GM12873 (cell line): ENCODE data around the gene CNPY3.

Source experiments
- CTCF ChIP-seq: IDR thresholded peaks from 2 replicates; pipeline ENCODE4 v1.5.1; 2012; ENCODE audit warnings: low read depth, mild to moderate bottlenecking, moderate library complexity, low read length, control low read depth; ENCODE audit not compliant: insufficient read depth; ENCODE audit errors: missing control alignments

The CNPY3 gene

GRCh38 chr6:42984001-42984923 is 55.0 kb downstream of the CNPY3 start, which contains the start of gene PPP2R5D:
PPP2R5D (plus strand) TSS chr6:42984570; CDS start chr6:42984678, 108 bp downstream.
- TF ChIP-seq CTCF = no peak

GRCh38 chr6:42984924-42985475 is 55.7 kb downstream of the CNPY3 start:
- no peak for TF ChIP-seq CTCF

GRCh38 chr6:42987533-42988451 is 58.5 kb downstream of the CNPY3 start:
- no peak for TF ChIP-seq CTCF

DNA sequence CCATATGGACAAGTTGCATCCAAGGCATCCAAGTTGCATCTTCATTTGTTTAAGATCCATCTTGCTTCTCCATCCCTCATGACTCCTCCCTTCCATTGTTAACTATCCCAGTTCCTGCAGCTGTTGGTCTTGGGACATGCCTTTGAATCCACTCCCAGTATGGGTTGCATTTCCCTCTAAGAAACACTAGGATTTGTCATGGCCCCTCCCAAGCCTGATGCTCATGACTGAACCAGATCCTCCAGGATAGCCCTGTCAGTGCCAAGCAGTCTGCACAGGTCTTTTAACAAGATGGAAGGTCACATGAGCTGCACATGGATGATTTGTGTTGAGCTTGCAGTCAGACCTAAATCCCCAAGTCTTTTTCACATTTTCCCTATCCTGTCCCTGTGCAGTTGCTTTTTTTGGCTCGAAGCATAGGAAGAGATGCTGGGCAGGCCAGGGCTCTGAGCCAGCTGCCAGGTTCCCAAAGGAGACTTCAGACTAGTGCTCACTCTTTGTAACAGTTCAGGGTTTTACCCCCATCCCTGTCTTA is 59.3 kb downstream of the CNPY3 start:
- TF ChIP-seq CTCF = no peak
